OCI-LY1 (cell line): Measurements from ENCODE around the gene PXDN.

ENCODE experiments used
- H2AFZ ChIP-seq: fragments of 200-600 bp; sonication (generic), shearing (Covaris generic); 2 replicates; pipeline ENCODE4 v1.6.0; 2014; ENCODE audit warnings: antibody characterized with exemption, mild to moderate bottlenecking, low read length
- H3F3A ChIP-seq: fragments of 200-600 bp; sonication (generic), shearing (Covaris generic); 2 replicates; pipeline ENCODE4 v1.6.0; 2014; ENCODE audit warnings: mild to moderate bottlenecking, antibody characterized with exemption, low read length, moderate library complexity; ENCODE audit not compliant: insufficient read depth
- H3K27ac ChIP-seq: fragments of 200-600 bp; sonication (generic); 2 replicates; pipeline ENCODE4 v1.5.1; 2014; ENCODE audit warnings: low read length, mixed run types, mild to moderate bottlenecking, low read depth; ENCODE audit not compliant: poor library complexity, severe bottlenecking
- H3K27me3 ChIP-seq: fragments of 200-600 bp; sonication (generic); 2 replicates; pipeline ENCODE4 v1.6.0; 2014; ENCODE audit warnings: antibody characterized with exemption, mild to moderate bottlenecking, low read length, moderate library complexity; ENCODE audit not compliant: insufficient read depth
- H3K36me3 ChIP-seq: fragments of 200-600 bp; sonication (generic); 2 replicates; pipeline ENCODE4 v1.6.1; 2014; ENCODE audit warnings: mild to moderate bottlenecking, antibody characterized with exemption, low read length, moderate library complexity, mixed read lengths; ENCODE audit not compliant: insufficient read depth
- H3K4me1 ChIP-seq: fragments of 200-600 bp; sonication (generic); 2 replicates; pipeline ENCODE4 v1.5.1; 2014; ENCODE audit warnings: mild to moderate bottlenecking, low read length, moderate library complexity; ENCODE audit not compliant: insufficient read depth, severe bottlenecking
- H3K4me2 ChIP-seq: fragments of 200-600 bp; sonication (generic), shearing (Covaris generic); 2 replicates; pipeline ENCODE4 v1.6.1; 2014; ENCODE audit warnings: low read length
- H3K4me3 ChIP-seq: fragments of 200-600 bp; sonication (generic); 2 replicates; pipeline ENCODE4 v1.5.1; 2014; ENCODE audit warnings: low read length, low read depth, mild to moderate bottlenecking, mixed read lengths; ENCODE audit not compliant: poor library complexity, severe bottlenecking
- H3K79me2 ChIP-seq: fragments of 200-600 bp; shearing (Covaris generic); 2 replicates; pipeline ENCODE4 v1.6.1; 2016; ENCODE audit warnings: mixed run types, low read length, mixed read lengths; ENCODE audit not compliant: insufficient read depth
- H3K9ac ChIP-seq: fragments of 200-600 bp; sonication (generic), shearing (Covaris generic); 2 replicates; pipeline ENCODE4 v1.6.1; 2014; ENCODE audit warnings: mild to moderate bottlenecking, low read length, mixed read lengths
- H3K9me2 ChIP-seq: fragments of 200-600 bp; sonication (generic), shearing (Covaris generic); 2 replicates; pipeline ENCODE4 v1.6.1; 2014; ENCODE audit warnings: low read depth, mild to moderate bottlenecking, low read length, mixed read lengths
- H3K9me3 ChIP-seq: fragments of 200-600 bp; shearing (Covaris generic); 2 replicates; pipeline ENCODE4 v1.6.1; 2014; ENCODE audit warnings: low read length, mixed read lengths
- H4K20me1 ChIP-seq: fragments of 200-600 bp; sonication (generic), shearing (Covaris generic); 2 replicates; pipeline ENCODE4 v1.6.0; 2016; ENCODE audit warnings: mild to moderate bottlenecking, low read length; ENCODE audit not compliant: insufficient read depth
- CTCF ChIP-seq: fragments of 200-600 bp; sonication (generic), shearing (Covaris generic); IDR thresholded peaks from 2 replicates; pipeline ENCODE4 v1.5.1; 2017; ENCODE audit warnings: mild to moderate bottlenecking, antibody characterized with exemption, low read length, moderate library complexity, mixed read lengths
- EZH2 ChIP-seq: fragments of 200-600 bp; sonication (generic), shearing (Covaris generic); IDR thresholded peaks from 2 replicates; pipeline ENCODE4 v1.8.0; 2017; ENCODE audit warnings: borderline replicate concordance, mixed run types, mild to moderate bottlenecking, antibody characterized with exemption, low read length, moderate library complexity, mixed read lengths

Gene PXDN

GRCh38 chr2:1744446-1745170 lies at the start of gene PXDN:
PXDN (minus strand) TSS chr2:1744515; CDS start chr2:1744455, 60 bp downstream.
- no peaks in the 10 kb centered on the region for H3K4me1 ChIP-seq
- H3K9me3 ChIP-seq: no peaks in the 10 kb centered on the region
- H3K79me2 ChIP-seq: no peaks in the 10 kb centered on the region
- H3K27me3 ChIP-seq: no peaks in the 10 kb centered on the region
- H3K4me3 ChIP-seq: no peak within 1 kb of the TSS
- H4K20me1 ChIP-seq: no peaks in the 10 kb centered on the region
- H3K4me2 ChIP-seq: no peak within 1 kb of the TSS
- no peak within 1 kb of the TSS for H2AFZ ChIP-seq
- H3F3A ChIP-seq: no peaks in the 10 kb centered on the region
- H3K9me2 ChIP-seq: no peaks in the 10 kb centered on the region
- H3K36me3 ChIP-seq: no peaks in the 10 kb centered on the region
- TF ChIP-seq CTCF (no peak), EZH2 (no peak)
- no peak within 1 kb of the TSS for H3K27ac ChIP-seq
- H3K9ac ChIP-seq: no peak within 1 kb of the TSS

- Histone ChIP-seq H3K79me2 (no peaks in the 10 kb centered on the region), H3F3A (no peaks in the 10 kb centered on the region), H3K4me1 (no peaks in the 10 kb centered on the region), H3K27me3 (no peaks in the 10 kb centered on the region), H3K9me3 (no peaks in the 10 kb centered on the region), H3K27ac (no peak overlapping the region), H3K4me2 (no peak overlapping the region), H3K9me2 (no peaks in the 10 kb centered on the region), H2AFZ (no peak overlapping the region), H3K4me3 (no peak overlapping the region), H4K20me1 (no peaks in the 10 kb centered on the region), H3K36me3 (no peaks in the 10 kb centered on the region), H3K9ac (no peak overlapping the region)
- no peak for TF ChIP-seq EZH2
- TF ChIP-seq CTCF: no peak
Observed at GRCh38 chr2:1793868-1794445, 49.6 kb upstream of the PXDN start.

- H3K4me1 ChIP-seq: no peaks in the 10 kb centered on the region
- H3F3A ChIP-seq: no peaks in the 10 kb centered on the region
- H3K79me2 ChIP-seq: no peaks in the 10 kb centered on the region
- no peak overlapping the region for H3K9ac ChIP-seq
- no peaks in the 10 kb centered on the region for H4K20me1 ChIP-seq
- no peaks in the 10 kb centered on the region for H3K9me2 ChIP-seq
- no peak overlapping the region for H3K27ac ChIP-seq
- H3K4me3 ChIP-seq: no peak overlapping the region
- no peak overlapping the region for H3K4me2 ChIP-seq
- TF ChIP-seq EZH2 (no peak), CTCF (no peak)
- H3K36me3 ChIP-seq: no peaks in the 10 kb centered on the region
- H3K9me3 ChIP-seq: no peaks in the 10 kb centered on the region
- H3K27me3 ChIP-seq: no peaks in the 10 kb centered on the region
- no peak overlapping the region for H2AFZ ChIP-seq
Observed at GRCh38 chr2:1793001-1793867, 48.9 kb upstream of the PXDN start.
